Measurements from ENCODE around the gene GTPBP10. TPM values are rescaled to one million over a fixed set of nuclear protein-coding genes. Genes with fewer than 3 reads are reported as not detected.
A peak's percentile ranks its signal among the peaks of the same experiment; 100 is the strongest.

GTPBP10 gene
- total RNA-seq, 1 experiment from 2014 or later, result 23.5 TPM

DNA sequence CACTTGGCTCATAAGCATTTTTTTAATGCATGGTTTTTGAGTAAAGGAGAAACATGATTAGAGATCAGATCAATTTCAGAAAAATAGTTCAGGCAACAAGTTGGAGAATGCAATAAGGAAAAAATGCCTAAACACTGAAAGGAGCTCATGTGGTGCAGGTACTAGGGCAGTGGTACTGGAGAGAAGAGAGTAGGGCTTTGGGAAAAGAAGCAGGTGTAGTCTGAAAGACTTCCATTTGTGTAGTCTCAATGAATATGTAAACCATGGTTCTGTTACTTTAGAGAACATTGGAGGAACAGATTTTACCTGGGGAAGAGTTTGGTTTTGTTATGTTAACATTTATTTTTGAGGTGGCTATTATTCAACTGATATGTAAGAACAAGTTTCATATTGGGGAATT lies 5.5 kb downstream of the GTPBP10 start:
- no peak overlapping the region for H3K4me3 ChIP-seq (ENCODE audit: low read length)
- no peak overlapping the region for H2AFZ ChIP-seq (ENCODE audit: low read length)
- H3K9me2 ChIP-seq (replicated peaks; ENCODE audit: low read length), result no peaks in the 10 kb centered on the region
- H3K79me2 ChIP-seq (ENCODE audit: low read length), result peaks cover 58% of the 10 kb centered on the region
- intact Hi-C loops (cut with micrococcal nuclease), result no loop called here
- no TSS peak for BruUV-seq (replicated peaks)
- H3F3A ChIP-seq (ENCODE audit: low read length, unreplicated experiment), result no peaks in the 10 kb centered on the region
- H3K4me2 ChIP-seq (ENCODE audit: low read length), result no peak overlapping the region
- no peaks in the 10 kb centered on the region for H4K20me1 ChIP-seq (ENCODE audit: low read length)
- CTCF ChIA-PET, result no interaction called here
- POLR2A ChIA-PET (ENCODE audit: unreplicated experiment), result no interaction called here
- ATAC-seq (no peak), DNase-seq (no peak)
- peaks cover 36% of the 10 kb centered on the region for H3K36me3 ChIP-seq (ENCODE audit: low read depth, low read length)
- H3K27me3 ChIP-seq (ENCODE audit: low read length), result no peaks in the 10 kb centered on the region
- H3K27ac ChIP-seq (ENCODE audit: low read length), result no peak overlapping the region
- no peak overlapping the region for H3K9ac ChIP-seq (ENCODE audit: low read length)
- peaks cover 8% of the 10 kb centered on the region; the same call in 1 of the 2 replicates for H3K4me1 ChIP-seq (ENCODE audit: insufficient read depth, low read length)
- TF ChIP-seq, protein P1, sequence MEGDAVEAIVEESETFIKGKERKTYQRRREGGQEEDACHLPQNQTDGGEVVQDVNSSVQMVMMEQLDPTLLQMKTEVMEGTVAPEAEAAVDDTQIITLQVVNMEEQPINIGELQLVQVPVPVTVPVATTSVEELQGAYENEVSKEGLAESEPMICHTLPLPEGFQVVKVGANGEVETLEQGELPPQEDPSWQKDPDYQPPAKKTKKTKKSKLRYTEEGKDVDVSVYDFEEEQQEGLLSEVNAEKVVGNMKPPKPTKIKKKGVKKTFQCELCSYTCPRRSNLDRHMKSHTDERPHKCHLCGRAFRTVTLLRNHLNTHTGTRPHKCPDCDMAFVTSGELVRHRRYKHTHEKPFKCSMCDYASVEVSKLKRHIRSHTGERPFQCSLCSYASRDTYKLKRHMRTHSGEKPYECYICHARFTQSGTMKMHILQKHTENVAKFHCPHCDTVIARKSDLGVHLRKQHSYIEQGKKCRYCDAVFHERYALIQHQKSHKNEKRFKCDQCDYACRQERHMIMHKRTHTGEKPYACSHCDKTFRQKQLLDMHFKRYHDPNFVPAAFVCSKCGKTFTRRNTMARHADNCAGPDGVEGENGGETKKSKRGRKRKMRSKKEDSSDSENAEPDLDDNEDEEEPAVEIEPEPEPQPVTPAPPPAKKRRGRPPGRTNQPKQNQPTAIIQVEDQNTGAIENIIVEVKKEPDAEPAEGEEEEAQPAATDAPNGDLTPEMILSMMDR (conservative IDR thresholded peaks at IDR 0.05; ENCODE audit: low read depth, low read length), result no peak
- TF ChIP-seq EZH2 (IDR thresholded peaks at IDR 0.05; ENCODE audit: low read length, unreplicated experiment), result no peak
- TF ChIP-seq EZH2phosphoT487 (IDR thresholded peaks at IDR 0.05; ENCODE audit: borderline replicate concordance, low read length), result no peak
- no peaks in the 10 kb centered on the region for H3K9me3 ChIP-seq (ENCODE audit: low read length)

DNA sequence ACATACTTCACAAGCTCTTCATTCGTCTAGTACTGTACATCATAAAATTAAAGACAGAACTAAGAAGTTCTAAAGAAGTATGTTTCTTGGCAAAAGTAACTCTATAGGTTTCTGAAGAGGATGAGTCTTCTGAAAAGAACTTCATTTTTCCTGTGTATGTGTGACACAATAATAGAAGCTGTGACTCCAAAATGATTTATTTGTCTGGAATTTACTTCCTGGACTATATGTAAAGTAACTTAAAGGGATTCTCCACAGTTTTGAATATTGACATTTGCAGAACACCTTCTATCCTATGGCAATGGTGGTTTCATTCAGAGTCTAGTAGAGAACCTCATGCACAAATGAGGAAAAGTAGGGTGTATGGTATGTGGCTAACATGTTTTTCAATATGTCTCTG lies 36.9 kb downstream of the GTPBP10 start:
- ATAC-seq, result peak; percentile 63
- Histone ChIP-seq H4K20me1 (ENCODE audit: low read length) (no peaks in the 10 kb centered on the region), H3F3A (ENCODE audit: low read length, unreplicated experiment) (peaks cover 4% of the 10 kb centered on the region), H3K27ac (ENCODE audit: low read length) (peak overlapping the region; percentile 83), H3K9ac (ENCODE audit: low read length) (peak overlapping the region; percentile 26; the same call in 1 of the 2 replicates), H3K27me3 (ENCODE audit: low read length) (no peaks in the 10 kb centered on the region), H3K79me2 (ENCODE audit: low read length) (0 out of 2 replicates have a peak, but pooled peaks cover 3% of the 10 kb centered on the region), H3K4me3 (ENCODE audit: low read length) (peak overlapping the region; percentile 36; the same call in 1 of the 2 replicates), H3K9me2 (replicated peaks; ENCODE audit: low read length) (no peaks in the 10 kb centered on the region), H2AFZ (ENCODE audit: low read length) (no peak overlapping the region), H3K9me3 (ENCODE audit: low read length) (no peaks in the 10 kb centered on the region), H3K4me2 (ENCODE audit: low read length) (peak overlapping the region; percentile 71), H3K4me1 (ENCODE audit: insufficient read depth, low read length) (peaks cover 52% of the 10 kb centered on the region), H3K36me3 (ENCODE audit: low read depth, low read length) (peaks cover 42% of the 10 kb centered on the region)
- intact Hi-C loops (cut with micrococcal nuclease), result no loop called here
- POLR2A ChIA-PET (ENCODE audit: unreplicated experiment), result interaction anchor here (0.5 kb wide), 1 partner anchor 215 kb away, joined by 20 read pairs; no protein-coding TSS in a partner anchor
- no TSS peak for BruUV-seq (replicated peaks)
- peak; percentile 79 for DNase-seq
- CTCF ChIA-PET, result interaction anchor here (0.7 kb wide), 1 partner anchor 37 kb away, joined by 3 read pairs; no protein-coding TSS in a partner anchor
- TF ChIP-seq EZH2phosphoT487 (IDR thresholded peaks at IDR 0.05; ENCODE audit: borderline replicate concordance, low read length), result no peak
- TF ChIP-seq EZH2 (IDR thresholded peaks at IDR 0.05; ENCODE audit: low read length, unreplicated experiment), result no peak
- TF ChIP-seq, protein P1 (conservative IDR thresholded peaks at IDR 0.05; ENCODE audit: low read depth, low read length), result no peak

DNA sequence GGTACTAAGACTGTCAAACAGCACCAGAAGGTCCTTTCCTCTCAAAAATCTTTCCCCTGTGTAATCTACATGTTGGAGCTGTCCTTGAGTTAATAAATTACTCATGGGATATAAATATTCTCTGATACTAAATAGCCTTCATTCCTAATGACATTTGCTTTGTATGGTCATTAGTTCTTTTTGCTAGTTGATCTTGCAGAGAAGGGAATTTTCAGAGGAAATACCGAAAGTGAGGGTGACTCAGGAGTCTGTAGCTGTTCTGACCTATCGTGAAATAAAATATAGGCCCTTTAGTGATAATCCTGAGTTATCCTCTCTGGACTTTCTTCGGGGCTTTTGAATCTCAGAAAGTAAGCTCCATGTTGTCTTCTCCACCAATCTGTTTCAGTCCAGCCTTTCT lies 37.3 kb downstream of the GTPBP10 start:
- Histone ChIP-seq H3K9ac (ENCODE audit: low read length) (peak overlapping the region; percentile 26; the same call in 1 of the 2 replicates), H4K20me1 (ENCODE audit: low read length) (no peaks in the 10 kb centered on the region), H3K36me3 (ENCODE audit: low read depth, low read length) (peaks cover 39% of the 10 kb centered on the region), H2AFZ (ENCODE audit: low read length) (no peak overlapping the region), H3K4me3 (ENCODE audit: low read length) (peak overlapping the region; percentile 36; the same call in 1 of the 2 replicates), H3F3A (ENCODE audit: low read length, unreplicated experiment) (peaks cover 4% of the 10 kb centered on the region), H3K9me3 (ENCODE audit: low read length) (no peaks in the 10 kb centered on the region), H3K27me3 (ENCODE audit: low read length) (no peaks in the 10 kb centered on the region), H3K9me2 (replicated peaks; ENCODE audit: low read length) (no peaks in the 10 kb centered on the region), H3K27ac (ENCODE audit: low read length) (peak overlapping the region; percentile 83), H3K4me1 (ENCODE audit: insufficient read depth, low read length) (peaks cover 56% of the 10 kb centered on the region), H3K79me2 (ENCODE audit: low read length) (0 out of 2 replicates have a peak, but pooled peaks cover 3% of the 10 kb centered on the region), H3K4me2 (ENCODE audit: low read length) (peak overlapping the region; percentile 71)
- ChIA-PET POLR2A (ENCODE audit: unreplicated experiment) (no interaction called here), CTCF (interaction anchor here (0.7 kb wide), 1 partner anchor 36 kb away, joined by 3 read pairs; no protein-coding TSS in a partner anchor)
- DNase-seq, result peak; percentile 42
- no TSS peak for BruUV-seq (replicated peaks)
- no peak for TF ChIP-seq EZH2phosphoT487 (IDR thresholded peaks at IDR 0.05; ENCODE audit: borderline replicate concordance, low read length)
- no peak for TF ChIP-seq EZH2 (IDR thresholded peaks at IDR 0.05; ENCODE audit: low read length, unreplicated experiment)
- TF ChIP-seq, protein P1 (conservative IDR thresholded peaks at IDR 0.05; ENCODE audit: low read depth, low read length), result no peak
- peak; percentile 44 for ATAC-seq
- intact Hi-C loops (cut with micrococcal nuclease), result loop anchor here (1.0 to 2.0 kb wide), 3 partner anchors 27 to 41 kb away; partner anchors contain the start of gene GTPBP10

Measured in PC-3 (cell line).